Endothelial cell of umbilical vein (primary cell): ENCODE results near the gene ENO2. TPM values are rescaled to one million over a fixed set of nuclear protein-coding genes. Genes with fewer than 3 reads are reported as not detected.

ENCODE experiments used
- BruUV-seq: library from RNA; stranded (reverse); fragments of 400-500 nt; replicated peaks from 2 replicates; lab custom pipeline; 2021; lab: Mats Ljungman, UMichigan
- CTCF ChIA-PET: fragments of 300-600, 350-600 bp; sonication (Branson Sonifier 250); formaldehyde crosslinking; loops from one replicate; lab custom pipeline; 2021; ENCODE audit warnings: antibody characterized with exemption, inconsistent platforms; lab: Charles Lee
- POLR2A ChIA-PET: fragments of 300-600, 350-600 bp; sonication (Branson Sonifier 250); formaldehyde crosslinking; loops from one replicate; lab custom pipeline; 2021; ENCODE audit warnings: antibody characterized with exemption, inconsistent platforms; lab: Charles Lee
- DNase-seq: peaks from one replicate; pipeline ENCODE4 v3.0.0-alpha.2; 2011; ENCODE audit warnings: low read depth, low spot score
- FAIRE-seq: peaks from 2 replicates; lab custom pipeline; 2011; peaks lifted over from hg19 to GRCh38; lab: Jason Lieb, UNC
- H2AFZ ChIP-seq: 2 replicates; pipeline ENCODE4 v1.6.0; 2012; ENCODE audit warnings: low read depth, low read length, control low read depth, inconsistent platforms
- H3K27ac ChIP-seq: 2 replicates; pipeline ENCODE4 v1.5.1; 2011; ENCODE audit warnings: low read depth, mild to moderate bottlenecking, control low read depth, low read length, moderate library complexity; ENCODE audit not compliant: insufficient read depth
- H3K27me3 ChIP-seq, 2 experiments: 2 replicates each; pipeline versions ENCODE4 v1.6.0 to v1.6.1; 2011; ENCODE audit warnings: low read length in 2 of 2, mixed read lengths in 1 of 2; ENCODE audit not compliant: control insufficient read depth in 2 of 2, insufficient read depth in 2 of 2
- H3K36me3 ChIP-seq, 2 experiments: 2 replicates in 1 of 2; 3 replicates in 1 of 2; pipeline ENCODE4 v1.5.1; 2011; ENCODE audit warnings: low read length in 2 of 2, mild to moderate bottlenecking in 1 of 2, moderate library complexity in 1 of 2; ENCODE audit not compliant: control insufficient read depth in 2 of 2, insufficient read depth in 2 of 2; ENCODE audit errors: extremely low read depth in 1 of 2
- H3K4me1 ChIP-seq: 3 replicates; pipeline ENCODE4 v1.5.1; 2011; ENCODE audit warnings: mild to moderate bottlenecking, low read length; ENCODE audit not compliant: control insufficient read depth, insufficient read depth; ENCODE audit errors: extremely low read depth
- H3K4me2 ChIP-seq: 2 replicates; pipeline ENCODE4 v1.6.1; 2011; ENCODE audit warnings: low read length, control low read depth, mixed read lengths; ENCODE audit not compliant: insufficient read depth
- H3K4me3 ChIP-seq, 3 experiments: fragments of 200-600 bp in 1 of 3; sonication (generic), shearing (Covaris generic) in 1 of 3; replicated peaks in 1 of 3; 2 replicates each; pipeline ENCODE4 v1.5.1; 2011 to 2016; ENCODE audit warnings: control low read depth in 3 of 3, low read length in 3 of 3, mild to moderate bottlenecking in 2 of 3, inconsistent platforms in 1 of 3, low read depth in 1 of 3, moderate library complexity in 1 of 3; ENCODE audit not compliant: insufficient read depth in 1 of 3
- H3K79me2 ChIP-seq: 2 replicates; pipeline ENCODE4 v1.6.0; 2012; ENCODE audit warnings: low read length, inconsistent platforms; ENCODE audit not compliant: control insufficient read depth, insufficient read depth
- H3K9ac ChIP-seq: replicated peaks from 2 replicates; pipeline ENCODE3; 2011; ENCODE audit warnings: low read length, control low read depth; ENCODE audit not compliant: insufficient read depth; ENCODE audit errors: extremely low read depth
- H3K9me1 ChIP-seq: replicated peaks from 3 replicates; pipeline ENCODE4 v1.6.0; 2011; ENCODE audit warnings: mild to moderate bottlenecking, low read length; ENCODE audit not compliant: control insufficient read depth, insufficient read depth; ENCODE audit errors: extremely low read depth
- H3K9me3 ChIP-seq: replicated peaks from 2 replicates; pipeline ENCODE4 v1.5.1; 2012; ENCODE audit warnings: low read length, inconsistent platforms; ENCODE audit not compliant: control insufficient read depth, insufficient read depth
- H4K20me1 ChIP-seq: replicated peaks from 2 replicates; pipeline ENCODE3; 2011; ENCODE audit warnings: mild to moderate bottlenecking, low read length; ENCODE audit not compliant: control insufficient read depth, insufficient read depth; ENCODE audit errors: extremely low read depth
- EZH2 ChIP-seq: IDR thresholded peaks from 2 replicates; pipeline ENCODE4 v1.6.1; 2012; ENCODE audit warnings: borderline replicate concordance, low read depth, mild to moderate bottlenecking, moderate library complexity, low read length, inconsistent platforms; ENCODE audit not compliant: severe bottlenecking
- FOS ChIP-seq: IDR thresholded peaks from 2 replicates; pipeline ENCODE4 v1.6.1; 2011; ENCODE audit warnings: mild to moderate bottlenecking, low read length, moderate library complexity, borderline replicate concordance; ENCODE audit not compliant: insufficient read depth
- GATA2 ChIP-seq: IDR thresholded peaks from 2 replicates; pipeline ENCODE4 v1.7.0; 2011; ENCODE audit warnings: low read depth, mild to moderate bottlenecking, moderate library complexity, mixed read lengths, low read length; ENCODE audit not compliant: insufficient read length, insufficient read depth
- JUN ChIP-seq: IDR thresholded peaks from 2 replicates; pipeline ENCODE4 v1.6.1; 2011; ENCODE audit warnings: borderline replicate concordance, low read depth; ENCODE audit not compliant: insufficient read length, insufficient read depth
- MYC ChIP-seq: IDR thresholded peaks from one replicate; pipeline ENCODE4 v1.6.1; 2011; ENCODE audit warnings: mild to moderate bottlenecking, low read depth, low read length
- POLR2A ChIP-seq: IDR thresholded peaks from 2 replicates; pipeline ENCODE4 v1.6.1; 2012; ENCODE audit warnings: low read depth, mild to moderate bottlenecking, control low read depth, low read length
- POLR2AphosphoS5 ChIP-seq: IDR thresholded peaks from 2 replicates; pipeline ENCODE4 v1.6.1; 2012; ENCODE audit warnings: low read depth, mild to moderate bottlenecking, control low read depth, low read length, moderate library complexity; ENCODE audit not compliant: insufficient read depth
- dilution Hi-C: fragments of 300-500 bp; cut with MboI; formaldehyde crosslinking; loops from one replicate; pipeline ENCODE4 v1.15.0; 2019; ENCODE audit warnings: low sequenced_read_pairs; ENCODE audit not compliant: extremely low pct_ligation_motif_present
- intact Hi-C: fragments of 100-400 bp; cut with micrococcal nuclease; formaldehyde crosslinking; loops from one replicate; pipeline ENCODE4 v1.10.0; 2022
- polyA plus RNA-seq, 4 experiments: library from polyadenylated mRNA; depleted of rRNA in 3 of 4; stranded (reverse) in 3 of 4; unstranded in 1 of 4; fragments of >200 nt; gene quantifications; 2 replicates each; pipeline versions ENCODE4 v1.2.1 to v1.2.3, GENCODE V29; 2011 to 2012; ENCODE audit warnings: missing spikeins in 1 of 4
- total RNA-seq: library from RNA; stranded (reverse); gene quantifications from 2 replicates; pipeline ENCODE4 v1.2.3, GENCODE V29; 2021
- TF ChIP-seq, protein P1 (sequence below), 2 donors: IDR thresholded peaks; 1 replicate in 1 of 2; 2 replicates in 1 of 2; pipeline ENCODE4 v1.5.1; 2011; ENCODE audit warnings: low read length in 2 of 2, mild to moderate bottlenecking in 2 of 2, moderate library complexity in 2 of 2, control low read depth in 1 of 2, inconsistent platforms in 1 of 2, low read depth in 1 of 2; ENCODE audit not compliant: insufficient read depth in 1 of 2; ENCODE audit errors: extremely low read depth in 1 of 2
- TF ChIP-seq, protein P2 (sequence below): IDR thresholded peaks from 2 replicates; pipeline ENCODE4 v1.6.1; 2011; ENCODE audit not compliant: insufficient read depth, insufficient read length

The ENO2 gene
- total and polyA plus RNA-seq, 2 donors (not counting 3 experiments of a cell fraction or from before 2014, with no cell fraction given), result 11.4 to 18.6 TPM

DNA sequence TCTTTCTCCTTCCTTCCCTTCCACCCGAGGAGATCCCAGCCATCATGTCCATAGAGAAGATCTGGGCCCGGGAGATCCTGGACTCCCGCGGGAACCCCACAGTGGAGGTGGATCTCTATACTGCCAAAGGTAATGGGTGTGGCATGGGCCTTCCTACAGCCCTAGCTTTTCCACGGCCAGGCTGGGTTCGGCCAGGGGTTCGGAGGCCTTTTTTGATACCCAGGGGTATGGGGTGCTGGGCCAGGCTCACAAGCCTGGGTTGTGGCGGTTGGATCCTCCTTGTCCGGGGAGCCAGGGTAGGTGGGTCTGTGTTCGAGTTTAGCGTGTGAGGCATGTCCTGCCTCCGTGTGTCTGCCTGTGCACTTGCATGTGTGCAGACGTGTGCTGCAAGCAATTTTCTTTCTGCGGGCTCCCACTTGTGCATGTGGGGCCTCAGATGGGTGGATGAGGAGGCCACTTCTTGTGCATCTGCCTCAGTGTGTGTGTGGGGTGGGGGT lies 1.5 kb downstream of the ENO2 start:
- H3K4me1 ChIP-seq, result peaks cover 11% of the 10 kb centered on the region
- H3K4me3 ChIP-seq, result no peak overlapping the region
- H4K20me1 ChIP-seq, result no peaks in the 10 kb centered on the region
- CTCF ChIA-PET, result interaction anchor here (1.5 to 3.5 kb wide), 2 partner anchors 24 to 43 kb away, joined by 5 to 12 read pairs; partner anchors contain the start of gene SPSB2
- no peaks in the 10 kb centered on the region for H3K27me3 ChIP-seq
- no peaks in the 10 kb centered on the region for H3K9me3 ChIP-seq
- H3K9ac ChIP-seq, result no peak overlapping the region
- no peak overlapping the region for H3K27ac ChIP-seq
- no TSS peak for BruUV-seq
- no peaks in the 10 kb centered on the region for H3K79me2 ChIP-seq
- POLR2A ChIA-PET, result interaction anchor here (1.1 kb wide), 1 partner anchor 9 kb away, joined by 3 read pairs; no protein-coding TSS in a partner anchor
- dilution Hi-C loops, result no loop called here
- intact Hi-C loops, result no loop called here
- DNase-seq, result no peak
- no peaks in the 10 kb centered on the region for H3K36me3 ChIP-seq
- FAIRE-seq, result no peak
- no peak overlapping the region for H3K4me2 ChIP-seq
- H3K9me1 ChIP-seq, result no peaks in the 10 kb centered on the region
- TF ChIP-seq JUN, result no peak
- TF ChIP-seq FOS, result no peak
- TF ChIP-seq POLR2AphosphoS5, result no peak
- TF ChIP-seq, protein P1, sequence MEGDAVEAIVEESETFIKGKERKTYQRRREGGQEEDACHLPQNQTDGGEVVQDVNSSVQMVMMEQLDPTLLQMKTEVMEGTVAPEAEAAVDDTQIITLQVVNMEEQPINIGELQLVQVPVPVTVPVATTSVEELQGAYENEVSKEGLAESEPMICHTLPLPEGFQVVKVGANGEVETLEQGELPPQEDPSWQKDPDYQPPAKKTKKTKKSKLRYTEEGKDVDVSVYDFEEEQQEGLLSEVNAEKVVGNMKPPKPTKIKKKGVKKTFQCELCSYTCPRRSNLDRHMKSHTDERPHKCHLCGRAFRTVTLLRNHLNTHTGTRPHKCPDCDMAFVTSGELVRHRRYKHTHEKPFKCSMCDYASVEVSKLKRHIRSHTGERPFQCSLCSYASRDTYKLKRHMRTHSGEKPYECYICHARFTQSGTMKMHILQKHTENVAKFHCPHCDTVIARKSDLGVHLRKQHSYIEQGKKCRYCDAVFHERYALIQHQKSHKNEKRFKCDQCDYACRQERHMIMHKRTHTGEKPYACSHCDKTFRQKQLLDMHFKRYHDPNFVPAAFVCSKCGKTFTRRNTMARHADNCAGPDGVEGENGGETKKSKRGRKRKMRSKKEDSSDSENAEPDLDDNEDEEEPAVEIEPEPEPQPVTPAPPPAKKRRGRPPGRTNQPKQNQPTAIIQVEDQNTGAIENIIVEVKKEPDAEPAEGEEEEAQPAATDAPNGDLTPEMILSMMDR (IDR thresholded peaks at IDR 0.05; ENCODE audit: extremely low read depth in 1 of 2, insufficient read depth in 1 of 2, low read depth in 1 of 2, low read length in 2 of 2), result no peak
- TF ChIP-seq EZH2, result no peak
- TF ChIP-seq, protein P2, sequence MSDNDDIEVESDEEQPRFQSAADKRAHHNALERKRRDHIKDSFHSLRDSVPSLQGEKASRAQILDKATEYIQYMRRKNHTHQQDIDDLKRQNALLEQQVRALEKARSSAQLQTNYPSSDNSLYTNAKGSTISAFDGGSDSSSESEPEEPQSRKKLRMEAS, result no peak
- no peak for TF ChIP-seq POLR2A
- no peak for TF ChIP-seq MYC
- no peak for TF ChIP-seq GATA2
- no peak overlapping the region for H2AFZ ChIP-seq
